GM12864 (cell line): Measurements from ENCODE around the gene PAXIP1.

Experiments
- DNase-seq: peaks from one replicate; pipeline ENCODE4 v3.0.0-alpha.2; 2011; ENCODE audit warnings: low read depth
- H3K4me3 ChIP-seq: 2 replicates; pipeline ENCODE4 v1.5.1; 2011; ENCODE audit warnings: mild to moderate bottlenecking, low read depth, low read length, control low read depth
- CTCF ChIP-seq: IDR thresholded peaks from 2 replicates; pipeline ENCODE4 v1.5.1; 2011; ENCODE audit warnings: low read depth, mild to moderate bottlenecking, moderate library complexity, low read length, control low read depth, inconsistent platforms; ENCODE audit errors: missing control alignments

PAXIP1 gene

GRCh38 chr7:155003376-155004214, 671 bp upstream of the PAXIP1 start:
- DNase-seq = no peak
- TF ChIP-seq CTCF = no peak

GRCh38 chr7:155002411-155003091, 373 bp downstream of the PAXIP1 start:
- no peak for DNase-seq

More at GRCh38 chr7:155003376-155004214, 671 bp upstream of the PAXIP1 start:
- H3K4me3 ChIP-seq = peak overlapping the region; percentile 100

DNA sequence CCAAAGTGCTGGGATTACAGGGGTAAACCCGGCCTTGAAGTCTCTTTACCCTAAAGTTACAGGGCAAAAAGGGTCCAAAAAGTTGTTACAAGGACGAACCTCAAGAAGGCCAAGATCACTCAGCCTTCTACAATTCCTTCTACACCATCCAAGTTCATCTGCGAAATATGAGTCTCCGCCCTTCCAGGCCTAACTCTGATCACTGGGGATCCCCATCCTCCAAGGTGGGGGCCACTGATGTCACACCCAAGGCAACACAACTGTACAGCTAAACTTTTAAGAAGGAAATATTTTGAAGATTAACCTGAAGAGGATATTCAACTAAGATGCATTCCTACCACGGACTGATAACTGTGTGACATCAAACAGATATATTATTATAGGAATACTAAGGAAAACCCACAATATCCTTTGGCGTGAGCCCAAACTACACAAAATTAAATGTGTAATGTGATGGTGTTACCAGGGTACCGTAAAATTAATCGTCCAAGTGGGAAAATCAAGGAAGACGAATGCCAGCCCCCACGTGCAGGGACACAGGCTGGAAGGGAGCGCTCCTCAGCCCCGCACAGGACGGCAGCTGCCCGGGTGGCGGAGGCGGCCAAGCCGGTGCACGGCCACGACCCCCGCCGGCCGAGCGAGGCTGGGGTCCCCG, 1.0 kb downstream of the PAXIP1 start:
- no peak for DNase-seq
- peak overlapping the region; percentile 85 for H3K4me3 ChIP-seq
- no peak for TF ChIP-seq CTCF

More at GRCh38 chr7:155002411-155003091, 373 bp downstream of the PAXIP1 start:
- TF ChIP-seq CTCF = no peak
- H3K4me3 ChIP-seq = peak overlapping the region; percentile 85

GRCh38 chr7:155000795-155001194, 2.1 kb downstream of the PAXIP1 start:
- DNase-seq = no peak
- peak; percentile 24 for TF ChIP-seq CTCF
- no peak overlapping the region for H3K4me3 ChIP-seq

- no peak for TF ChIP-seq CTCF
- no peak overlapping the region for H3K4me3 ChIP-seq
- DNase-seq = no peak
These were observed 4.4 kb downstream of the PAXIP1 start for GRCh38 chr7:154998481-154998880.

DNA sequence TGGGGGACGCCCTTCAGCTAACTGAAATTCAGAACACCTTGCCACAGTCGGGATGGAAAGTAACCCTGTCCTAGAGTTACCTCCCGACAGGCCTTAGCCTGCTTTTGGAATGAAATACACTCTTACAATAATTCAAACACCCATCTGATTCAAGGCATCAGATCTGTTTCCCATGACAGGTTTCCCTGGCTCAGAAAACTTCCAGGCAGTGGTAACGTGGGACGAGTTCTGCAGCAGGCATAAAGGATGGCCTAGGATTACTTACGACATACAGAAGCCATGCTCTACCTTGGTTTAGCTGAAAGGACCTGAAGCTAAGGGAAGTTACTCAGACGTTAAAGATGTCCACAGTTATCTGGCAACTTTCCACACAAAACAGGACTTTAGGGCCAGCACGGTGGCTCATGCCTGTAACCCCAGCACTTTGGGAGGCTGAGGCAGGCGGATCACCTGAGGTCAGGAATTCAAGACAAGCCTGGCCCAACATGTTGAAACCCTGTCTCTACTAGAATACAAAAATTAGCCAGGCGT, 5.0 kb downstream of the PAXIP1 start:
- no peak for DNase-seq
- H3K4me3 ChIP-seq = no peak overlapping the region

More for the DNA sequence above, 5.0 kb downstream of the PAXIP1 start:
- TF ChIP-seq CTCF = no peak
